ENCODE measurements around the gene CAPN12. TPM values are rescaled to one million over a fixed set of nuclear protein-coding genes. Genes with fewer than 3 reads are reported as not detected.

CAPN12 gene
- polyA plus RNA-seq, 1 donor (not counting 4 experiments of a cell fraction or from before 2014, with no cell fraction given): 5.6 TPM

DNA sequence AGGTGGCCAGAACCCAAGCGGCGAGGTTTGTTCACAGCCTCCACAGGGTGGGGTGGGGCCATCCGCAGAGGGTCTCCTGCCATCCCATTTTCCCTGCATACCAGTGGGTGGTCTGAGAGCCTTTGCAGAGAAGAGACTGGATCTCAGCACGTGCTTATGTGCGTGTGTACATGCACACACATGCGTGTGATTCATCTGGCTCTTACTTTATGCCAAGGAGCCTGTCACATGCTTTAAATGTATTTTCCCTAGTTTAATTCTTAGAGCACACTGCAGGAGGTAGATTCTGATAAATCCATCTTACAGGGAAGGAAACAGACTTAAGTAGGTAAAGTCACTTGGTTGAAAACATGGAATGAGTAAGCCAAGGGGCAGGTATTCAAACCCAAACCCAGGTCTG, 47.1 kb downstream of the CAPN12 start:
- H2AFZ ChIP-seq (ENCODE audit: control insufficient read depth, low read length): no peak overlapping the region
- H3K9me1 ChIP-seq (ENCODE audit: control insufficient read depth, extremely low read depth, insufficient read depth, low read length): no peaks in the 10 kb centered on the region
- H4K20me1 ChIP-seq (ENCODE audit: control insufficient read depth, extremely low read depth, insufficient read depth, low read length): peaks cover 6% of the 10 kb centered on the region
- dilution Hi-C loops (cut with MboI; ENCODE audit: extremely low pct_ligation_motif_present, low sequenced_read_pairs): no loop called here
- peak; percentile 89 for FAIRE-seq
- H3K4me3 ChIP-seq (ENCODE audit: control insufficient read depth in 2 of 3, extremely low read depth in 1 of 3, insufficient read depth in 2 of 3, low read depth in 1 of 3, low read length in 3 of 3): no peak overlapping the region
- peaks cover 40 to 61% of the 10 kb centered on the region in 2 experiments for H3K36me3 ChIP-seq (ENCODE audit: control insufficient read depth in 2 of 2, extremely low read depth in 1 of 2, insufficient read depth in 2 of 2, low read length in 2 of 2)
- no peak for TF ChIP-seq EZH2 (IDR thresholded peaks at IDR 0.05; ENCODE audit: low read length)
- TF ChIP-seq, protein P1, sequence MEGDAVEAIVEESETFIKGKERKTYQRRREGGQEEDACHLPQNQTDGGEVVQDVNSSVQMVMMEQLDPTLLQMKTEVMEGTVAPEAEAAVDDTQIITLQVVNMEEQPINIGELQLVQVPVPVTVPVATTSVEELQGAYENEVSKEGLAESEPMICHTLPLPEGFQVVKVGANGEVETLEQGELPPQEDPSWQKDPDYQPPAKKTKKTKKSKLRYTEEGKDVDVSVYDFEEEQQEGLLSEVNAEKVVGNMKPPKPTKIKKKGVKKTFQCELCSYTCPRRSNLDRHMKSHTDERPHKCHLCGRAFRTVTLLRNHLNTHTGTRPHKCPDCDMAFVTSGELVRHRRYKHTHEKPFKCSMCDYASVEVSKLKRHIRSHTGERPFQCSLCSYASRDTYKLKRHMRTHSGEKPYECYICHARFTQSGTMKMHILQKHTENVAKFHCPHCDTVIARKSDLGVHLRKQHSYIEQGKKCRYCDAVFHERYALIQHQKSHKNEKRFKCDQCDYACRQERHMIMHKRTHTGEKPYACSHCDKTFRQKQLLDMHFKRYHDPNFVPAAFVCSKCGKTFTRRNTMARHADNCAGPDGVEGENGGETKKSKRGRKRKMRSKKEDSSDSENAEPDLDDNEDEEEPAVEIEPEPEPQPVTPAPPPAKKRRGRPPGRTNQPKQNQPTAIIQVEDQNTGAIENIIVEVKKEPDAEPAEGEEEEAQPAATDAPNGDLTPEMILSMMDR (optimal IDR thresholded peaks at IDR 0.05 in 1 of 3, IDR thresholded peaks at IDR 0.05 in 1 of 3, conservative IDR thresholded peaks at IDR 0.05 in 1 of 3; ENCODE audit: extremely low read depth in 1 of 3, insufficient read depth in 2 of 3, low read length in 3 of 3): no peak
- peaks cover 72% of the 10 kb centered on the region for H3K4me1 ChIP-seq (ENCODE audit: control insufficient read depth, extremely low read depth, insufficient read depth, low read length)
- peak overlapping the region; percentile 100 for H3K27ac ChIP-seq (ENCODE audit: control insufficient read depth, insufficient read depth, low read length)
- peaks cover 92% of the 10 kb centered on the region for H3K79me2 ChIP-seq (ENCODE audit: control insufficient read depth, insufficient read depth, low read length)
- H3K9ac ChIP-seq (ENCODE audit: control insufficient read depth, extremely low read depth, insufficient read depth, low read length): peak overlapping the region; percentile 82
- no peak for DNase-seq (ENCODE audit: low read depth, low spot score)
- no peaks in the 10 kb centered on the region for H3K27me3 ChIP-seq (ENCODE audit: control insufficient read depth, extremely low read depth, insufficient read depth, low read length)
- H3K9me3 ChIP-seq (ENCODE audit: control insufficient read depth, low read depth, low read length): no peaks in the 10 kb centered on the region
- H3K4me2 ChIP-seq (ENCODE audit: control insufficient read depth, extremely low read depth, insufficient read depth, low read depth, low read length): peak overlapping the region; percentile 31

DNA sequence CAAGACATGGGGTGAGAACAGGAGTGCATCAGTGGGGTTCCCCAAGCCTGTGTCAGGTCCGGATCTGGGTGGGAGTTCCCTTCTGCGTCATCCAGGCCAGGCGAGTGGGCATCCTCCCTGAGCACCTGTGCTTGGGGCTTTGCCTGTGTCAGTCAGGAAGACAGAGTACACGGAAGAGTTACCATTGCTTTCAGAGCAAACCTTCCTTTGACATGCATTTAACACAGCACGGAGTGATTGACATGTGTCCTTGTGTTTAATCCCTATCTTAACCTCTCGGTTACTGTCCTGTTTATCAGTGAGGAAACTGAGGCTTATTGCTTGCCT, 47.6 kb downstream of the CAPN12 start:
- dilution Hi-C loops (cut with MboI; ENCODE audit: extremely low pct_ligation_motif_present, low sequenced_read_pairs): no loop called here
- TF ChIP-seq, protein P1 (optimal IDR thresholded peaks at IDR 0.05 in 1 of 3, IDR thresholded peaks at IDR 0.05 in 1 of 3, conservative IDR thresholded peaks at IDR 0.05 in 1 of 3; ENCODE audit: extremely low read depth in 1 of 3, insufficient read depth in 2 of 3, low read length in 3 of 3): no peak
- no peak for TF ChIP-seq EZH2 (IDR thresholded peaks at IDR 0.05; ENCODE audit: low read length)

More for the DNA sequence above, 47.6 kb downstream of the CAPN12 start:
- no peak overlapping the region for H3K4me3 ChIP-seq (ENCODE audit: control insufficient read depth in 2 of 3, extremely low read depth in 1 of 3, insufficient read depth in 2 of 3, low read depth in 1 of 3, low read length in 3 of 3)
- FAIRE-seq (no peak), DNase-seq (ENCODE audit: low read depth, low spot score) (no peak)
- peak overlapping the region; percentile 82 for H3K9ac ChIP-seq (ENCODE audit: control insufficient read depth, extremely low read depth, insufficient read depth, low read length)
- peak overlapping the region; percentile 100 for H3K27ac ChIP-seq (ENCODE audit: control insufficient read depth, insufficient read depth, low read length)
- H2AFZ ChIP-seq (ENCODE audit: control insufficient read depth, low read length): no peak overlapping the region
- H3K9me1 ChIP-seq (ENCODE audit: control insufficient read depth, extremely low read depth, insufficient read depth, low read length): no peaks in the 10 kb centered on the region
- peaks cover 37 to 57% of the 10 kb centered on the region in 2 experiments for H3K36me3 ChIP-seq (ENCODE audit: control insufficient read depth in 2 of 2, extremely low read depth in 1 of 2, insufficient read depth in 2 of 2, low read length in 2 of 2)
- H3K9me3 ChIP-seq (ENCODE audit: control insufficient read depth, low read depth, low read length): no peaks in the 10 kb centered on the region
- peak overlapping the region; percentile 31 for H3K4me2 ChIP-seq (ENCODE audit: control insufficient read depth, extremely low read depth, insufficient read depth, low read depth, low read length)
- peaks cover 92% of the 10 kb centered on the region for H3K79me2 ChIP-seq (ENCODE audit: control insufficient read depth, insufficient read depth, low read length)
- H3K4me1 ChIP-seq (ENCODE audit: control insufficient read depth, extremely low read depth, insufficient read depth, low read length): peaks cover 77% of the 10 kb centered on the region
- no peaks in the 10 kb centered on the region for H3K27me3 ChIP-seq (ENCODE audit: control insufficient read depth, extremely low read depth, insufficient read depth, low read length)
- H4K20me1 ChIP-seq (ENCODE audit: control insufficient read depth, extremely low read depth, insufficient read depth, low read length): peaks cover 3% of the 10 kb centered on the region
